Stimulated activated CD4-positive, alpha-beta T cell treated with anti-CD3 and anti-CD28 coated beads, Interleukin-15, amount 100 ng/mL, for 24 hours (primary cell): ENCODE measurements around the gene USP8.
"Not testable (repeated sequence)": the region's sequence is repeated elsewhere in the genome, so short reads cannot be mapped to it uniquely, and the experiment has no call there.

ENCODE experiments used
- DNase-seq: peaks from one replicate; pipeline ENCODE4 v3.0.0-alpha.2; 2020

The USP8 gene

GRCh38 chr15:50424066-50424890 is at the start of gene USP8:
TSS of gene USP8 (plus strand) at chr15:50424405. CDS start at chr15:50439074, 14,669 bp downstream.
- DNase-seq: peak; percentile 96

GRCh38 chr15:50377867-50378751 is 46.1 kb upstream of the USP8 start:
- DNase-seq: no peak

- no peak for DNase-seq
Measured at GRCh38 chr15:50378776-50379175, 45.4 kb upstream of the USP8 start.

DNA sequence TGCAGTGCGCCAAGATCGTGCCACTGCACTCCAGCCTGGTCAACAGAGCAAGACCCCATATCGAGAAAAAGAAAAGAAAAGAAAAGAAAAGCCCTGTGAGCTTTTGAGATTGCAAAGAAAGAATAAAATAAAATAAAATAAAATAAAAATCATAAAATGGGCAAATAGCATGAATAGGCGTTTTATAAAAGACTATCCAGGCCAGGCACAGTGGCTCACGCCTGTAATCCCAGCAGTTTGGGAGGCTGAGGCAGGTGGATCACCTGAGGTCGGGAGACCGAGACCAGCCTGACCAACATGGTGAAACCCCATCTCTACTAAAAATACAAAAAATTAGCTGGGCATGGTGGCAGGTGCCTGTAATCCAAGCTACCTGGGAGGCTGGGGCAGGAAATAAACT is 44.8 kb upstream of the USP8 start:
- DNase-seq: not testable (repeated sequence)

DNA sequence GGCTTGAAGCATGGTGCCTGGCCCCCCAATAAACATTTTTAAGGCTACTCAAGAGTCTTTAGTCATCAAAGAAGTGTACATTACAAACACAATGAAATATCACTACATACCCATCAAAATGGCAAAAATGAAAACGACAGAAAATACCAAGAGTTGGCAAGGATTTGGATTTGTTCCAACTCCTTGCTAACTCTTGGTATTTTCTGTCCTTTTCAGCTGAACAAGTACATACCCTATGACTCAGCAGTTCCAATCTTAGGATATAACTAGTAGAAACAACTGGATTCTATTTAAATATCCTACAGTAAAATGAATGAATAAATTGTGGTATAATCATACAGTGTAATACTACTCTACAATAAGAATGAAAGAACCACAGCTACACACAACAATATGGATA is 44.1 kb upstream of the USP8 start:
- DNase-seq: no peak

- DNase-seq: no peak
Measured at GRCh38 chr15:50381438-50381837, 42.8 kb upstream of the USP8 start.

DNA sequence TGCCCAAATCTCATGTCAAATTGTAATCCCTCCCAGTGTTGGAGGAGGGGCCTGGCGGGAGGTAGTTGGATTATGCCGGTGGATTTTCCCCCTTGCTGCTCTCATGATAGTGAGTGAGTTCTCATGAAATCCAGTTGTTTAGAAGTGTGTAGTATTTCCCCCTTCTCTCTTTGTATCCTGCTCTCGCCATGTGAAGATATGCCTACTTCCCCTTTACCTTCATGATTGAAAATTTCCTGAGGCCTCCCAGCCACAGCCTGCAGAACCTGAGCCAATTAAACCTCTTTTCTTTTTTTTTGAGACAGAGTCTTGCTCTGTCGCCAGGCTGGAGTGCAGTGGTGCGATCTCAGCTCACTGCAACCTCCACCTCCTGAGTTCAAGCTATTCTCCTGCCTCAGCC is 41.8 kb upstream of the USP8 start:
- DNase-seq: not testable (repeated sequence)

DNA sequence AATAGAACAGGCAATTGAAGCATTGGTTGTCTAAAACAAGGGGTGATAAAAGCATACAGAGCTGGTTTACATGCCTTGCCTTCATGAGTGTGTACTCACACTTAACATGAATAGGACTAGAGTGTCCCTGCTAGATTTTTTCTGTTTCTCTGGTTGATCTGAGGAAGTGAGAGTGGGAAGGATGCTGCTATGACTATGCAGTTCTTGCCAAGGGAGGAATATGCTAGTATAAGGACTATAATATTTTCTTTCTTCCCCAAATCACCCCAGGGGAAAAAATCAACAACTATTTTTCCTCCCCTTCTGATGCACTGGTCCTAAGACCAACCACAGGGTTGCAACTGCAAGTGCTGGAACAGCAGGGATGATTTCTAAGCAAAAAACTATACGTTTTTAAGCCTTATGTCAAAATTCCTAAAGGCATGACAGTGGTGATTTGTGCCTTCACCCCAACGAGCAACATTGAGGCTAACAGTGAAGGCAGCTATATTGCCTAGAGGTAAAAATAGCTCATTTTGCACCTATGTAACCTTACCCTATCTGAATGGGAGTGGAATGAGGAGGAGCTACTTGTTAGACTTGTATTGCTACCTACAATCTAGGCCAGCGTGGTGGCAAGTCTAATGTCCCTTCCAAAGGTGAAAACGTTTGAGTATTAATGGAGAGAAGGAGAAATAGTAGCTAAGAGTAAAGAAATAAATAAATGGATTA is 33.5 kb upstream of the USP8 start:
- DNase-seq: no peak

- DNase-seq: not testable (repeated sequence)
Measured at GRCh38 chr15:50391561-50391960, 32.6 kb upstream of the USP8 start.

GRCh38 chr15:50411870-50412269 is 12.3 kb upstream of the USP8 start:
- DNase-seq: no peak

- no peak for DNase-seq
Measured at GRCh38 chr15:50414624-50415023, 9.6 kb upstream of the USP8 start.

DNA sequence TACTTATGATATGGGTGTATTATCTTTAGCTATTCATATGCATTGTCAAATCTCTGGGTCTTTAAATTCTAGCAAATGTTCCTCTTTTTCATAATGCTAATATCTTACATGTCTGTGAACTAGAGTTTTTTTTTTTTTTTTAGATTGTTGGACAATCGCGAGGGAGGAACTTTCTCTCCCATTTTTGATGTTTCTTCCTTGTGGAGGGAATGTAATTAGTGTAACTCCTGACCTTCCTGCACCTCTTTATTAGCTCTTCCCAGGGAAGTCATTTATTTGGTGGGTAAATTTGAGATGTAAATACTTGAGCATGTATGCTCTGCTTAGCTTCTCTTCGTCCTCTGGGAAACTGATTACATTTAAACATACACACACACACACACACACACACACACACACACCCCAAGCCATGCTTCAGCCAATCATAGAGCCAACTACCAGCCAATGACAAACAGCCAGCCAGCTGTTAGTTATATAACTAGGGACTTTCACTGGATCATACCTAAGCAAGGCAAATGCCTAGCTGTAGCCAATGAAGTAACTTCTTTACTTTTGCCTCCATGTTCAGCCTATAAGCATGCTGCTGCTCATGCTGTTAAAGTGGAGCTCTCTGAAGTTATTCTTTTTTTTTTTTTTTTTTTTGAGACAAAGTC is 8.3 kb upstream of the USP8 start:
- no peak for DNase-seq

GRCh38 chr15:50416890-50417289 is 7.3 kb upstream of the USP8 start:
- no peak for DNase-seq

GRCh38 chr15:50418041-50418583 is 6.1 kb upstream of the USP8 start:
- no peak for DNase-seq

DNA sequence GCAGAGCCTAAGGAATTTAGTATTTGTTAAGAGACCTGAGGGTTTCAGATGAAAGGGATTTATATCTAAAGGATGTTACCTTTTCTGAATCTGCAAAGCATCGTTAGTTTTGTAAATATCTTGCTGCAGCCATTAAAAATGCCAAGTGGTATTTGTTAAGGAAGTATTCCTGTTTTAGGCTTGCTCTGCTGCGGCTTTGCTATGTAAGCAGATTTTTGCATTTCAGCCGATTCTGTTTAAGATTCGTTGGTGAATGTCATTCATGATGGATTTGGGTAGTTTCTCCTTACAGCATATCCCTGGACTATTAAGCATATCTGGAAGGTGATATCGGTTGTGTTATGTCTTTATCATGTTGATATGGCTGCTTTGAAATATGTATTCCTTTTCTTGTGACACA is 1.0 kb downstream of the USP8 start:
- DNase-seq: no peak

DNA sequence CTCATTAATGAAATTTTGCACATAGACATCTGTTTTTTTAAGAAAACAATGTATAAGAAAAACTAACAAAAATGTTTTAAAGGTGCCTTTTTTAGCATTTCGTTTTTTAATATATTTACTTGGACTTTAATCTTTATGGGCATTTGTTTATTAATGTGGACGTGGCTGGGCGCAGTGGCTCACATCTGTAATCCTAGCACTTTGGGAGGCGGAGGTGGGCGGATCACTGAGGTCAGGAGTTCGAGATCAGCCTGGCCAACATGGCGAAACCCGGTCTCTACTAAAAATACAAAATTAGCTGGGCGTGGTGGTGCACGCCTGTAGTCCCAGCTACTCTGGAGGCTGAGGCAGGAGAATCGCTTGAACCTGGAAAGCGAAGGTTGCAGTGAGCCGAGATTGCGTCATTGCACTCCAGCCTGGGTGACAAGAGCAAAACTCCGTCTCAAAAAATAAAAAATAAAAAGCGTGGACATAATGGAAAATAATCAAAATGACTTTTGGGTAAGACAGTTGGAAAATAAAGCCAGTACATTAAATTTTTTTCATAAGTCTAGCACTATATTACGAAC is 1.6 kb downstream of the USP8 start:
- DNase-seq: not testable (repeated sequence)

- no peak for DNase-seq
Measured at GRCh38 chr15:50426428-50426827, 2.2 kb downstream of the USP8 start.

DNA sequence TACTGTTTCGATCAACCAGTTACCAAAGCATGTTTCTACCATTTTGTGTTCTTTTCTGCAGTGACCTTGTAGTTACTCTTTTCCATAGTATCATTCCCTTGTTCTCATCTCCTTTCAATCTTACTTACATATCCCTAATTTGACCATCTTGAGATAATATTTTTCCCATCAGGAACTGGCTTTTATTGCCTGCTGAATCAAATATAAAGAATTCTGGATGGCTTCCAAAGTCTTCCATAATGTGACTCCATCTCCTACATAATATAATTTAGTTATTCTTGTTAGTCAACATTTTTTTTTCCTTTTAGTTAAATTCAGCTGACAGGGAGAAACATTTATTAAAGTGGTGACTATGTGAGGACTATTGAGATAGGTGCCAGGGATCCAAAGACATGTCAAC is 7.0 kb downstream of the USP8 start:
- no peak for DNase-seq

DNA sequence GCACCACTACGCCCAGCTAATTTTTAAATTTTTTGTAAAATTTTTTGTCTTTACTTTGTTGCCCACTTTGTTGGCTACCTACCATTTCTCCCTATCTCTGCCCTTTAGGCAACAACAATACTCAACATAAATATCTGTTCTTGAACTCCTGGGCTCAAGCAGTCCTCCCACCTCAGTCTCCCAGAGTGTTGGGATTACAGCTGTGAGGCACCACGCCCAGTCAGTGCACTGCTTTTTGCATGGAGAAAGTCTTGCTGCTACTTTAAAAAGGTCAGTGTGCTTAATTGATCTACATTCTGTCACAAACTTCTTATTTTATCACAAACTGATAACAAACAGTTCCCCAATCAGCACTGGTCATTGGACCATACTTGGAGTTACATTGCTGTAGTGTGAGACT is 8.0 kb downstream of the USP8 start:
- no peak for DNase-seq

GRCh38 chr15:50435772-50436171 is 11.6 kb downstream of the USP8 start:
- no peak for DNase-seq

DNA sequence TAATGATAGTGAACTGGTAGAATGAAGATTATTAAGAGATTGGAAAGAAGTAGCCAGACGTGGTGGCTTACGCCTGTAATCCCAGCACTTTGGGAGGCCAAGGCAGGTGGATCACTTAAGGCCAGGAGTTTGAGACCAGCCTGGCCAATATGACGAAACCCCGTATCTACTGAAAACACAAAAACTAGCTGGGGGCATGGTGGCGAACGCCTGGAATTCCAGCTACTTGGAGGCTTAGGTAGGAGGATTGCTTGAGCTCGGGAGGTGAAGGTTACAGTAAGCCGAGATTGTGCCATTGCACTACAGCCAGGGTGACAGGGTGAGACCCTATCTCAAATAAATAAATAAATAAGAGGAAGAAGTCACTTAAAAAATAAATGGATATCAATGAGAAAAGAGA is 14.0 kb downstream of the USP8 start:
- no peak for DNase-seq

- no peak for DNase-seq
Measured at GRCh38 chr15:50440932-50441331, 16.7 kb downstream of the USP8 start.
